DOHH2 (cell line): ENCODE data around the gene CIDEB.

ENCODE experiments used
- H3F3A ChIP-seq: fragments of 200-600 bp; sonication (generic), shearing (Covaris generic); 2 replicates; pipeline ENCODE4 v1.6.0; 2016; ENCODE audit warnings: antibody characterized with exemption, mild to moderate bottlenecking; ENCODE audit not compliant: control insufficient read depth, insufficient read depth
- H3K27ac ChIP-seq: fragments of 200-600 bp; sonication (generic); 2 replicates; pipeline ENCODE4 v1.5.1; 2014; ENCODE audit warnings: low read depth, mild to moderate bottlenecking, low read length, moderate library complexity
- H3K27me3 ChIP-seq: fragments of 200-600 bp; sonication (generic); 2 replicates; pipeline ENCODE4 v1.6.1; 2014; ENCODE audit warnings: mild to moderate bottlenecking, low read length, mixed read lengths; ENCODE audit not compliant: control insufficient read depth
- H3K36me3 ChIP-seq: fragments of 200-600 bp; sonication (generic); 2 replicates; pipeline ENCODE4 v1.6.1; 2014; ENCODE audit warnings: mild to moderate bottlenecking, low read length, moderate library complexity, mixed read lengths; ENCODE audit not compliant: control insufficient read depth
- H3K4me1 ChIP-seq: fragments of 200-600 bp; sonication (generic); 2 replicates; pipeline ENCODE4 v1.6.1; 2014; ENCODE audit warnings: mild to moderate bottlenecking, low read length, mixed read lengths; ENCODE audit not compliant: control insufficient read depth
- H3K4me2 ChIP-seq: fragments of 200-600 bp; sonication (generic); 2 replicates; pipeline ENCODE4 v1.6.0; 2014; ENCODE audit warnings: mild to moderate bottlenecking, low read length, moderate library complexity
- H3K4me3 ChIP-seq: fragments of 200-600 bp; sonication (generic); 2 replicates; pipeline ENCODE4 v1.5.1; 2014; ENCODE audit warnings: mild to moderate bottlenecking, low read length, mixed read lengths
- H3K79me2 ChIP-seq: fragments of 200-600 bp; sonication (generic); 2 replicates; pipeline ENCODE4 v1.6.1; 2014; ENCODE audit warnings: mild to moderate bottlenecking, low read length, mixed read lengths; ENCODE audit not compliant: control insufficient read depth
- H3K9me2 ChIP-seq: fragments of 200-600 bp; sonication (generic); replicated peaks from 2 replicates; pipeline ENCODE4 v1.6.1; 2014; ENCODE audit warnings: mild to moderate bottlenecking, low read length, mixed read lengths; ENCODE audit not compliant: control insufficient read depth
- H3K9me3 ChIP-seq: fragments of 200-600 bp; sonication (generic); 2 replicates; pipeline ENCODE4 v1.6.1; 2014; ENCODE audit warnings: antibody characterized with exemption, low read length, mixed read lengths; ENCODE audit not compliant: control insufficient read depth, insufficient read depth
- H4K20me1 ChIP-seq: fragments of 200-600 bp; sonication (generic); 2 replicates; pipeline ENCODE4 v1.6.0; 2014; ENCODE audit warnings: low read depth, mild to moderate bottlenecking, antibody characterized with exemption, low read length, moderate library complexity; ENCODE audit not compliant: control insufficient read depth, insufficient read depth
- CTCF ChIP-seq: fragments of 200-600 bp; sonication (generic); IDR thresholded peaks from one replicate; pipeline ENCODE4 v1.5.1; 2014; ENCODE audit warnings: antibody characterized with exemption, mild to moderate bottlenecking, low read depth, low read length; ENCODE audit not compliant: poor library complexity, severe bottlenecking
- EZH2phosphoT487 ChIP-seq: fragments of 200-600 bp; sonication (generic); IDR thresholded peaks from 2 replicates; pipeline ENCODE4 v1.6.1; 2017; ENCODE audit warnings: borderline replicate concordance, mild to moderate bottlenecking, antibody characterized with exemption, low read length, moderate library complexity, mixed read lengths

Gene CIDEB

DNA sequence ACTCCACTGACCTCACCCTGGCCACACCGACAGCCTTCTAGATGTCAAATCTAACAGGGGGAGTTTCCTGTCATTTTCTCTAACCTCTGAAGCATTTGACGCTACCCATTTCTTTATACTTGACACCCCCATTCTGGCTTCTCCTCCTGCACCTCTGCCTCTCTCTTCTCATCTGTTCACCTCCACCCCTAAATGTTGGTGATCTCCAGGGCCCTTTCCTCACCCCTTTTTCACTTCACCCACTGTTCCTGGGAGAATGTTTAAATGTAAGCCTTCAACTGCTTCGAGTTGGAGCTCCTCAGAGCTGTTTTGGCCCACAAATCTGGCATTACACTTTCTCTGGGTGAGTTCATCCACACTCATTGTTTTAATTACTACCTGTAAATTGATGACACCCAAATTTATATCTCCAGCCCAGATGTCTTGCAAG lies 35.9 kb downstream of the CIDEB start:
- peak overlapping the region; percentile 85 for H3K4me3 ChIP-seq
- H3K27me3 ChIP-seq, result no peaks in the 10 kb centered on the region
- no peaks in the 10 kb centered on the region for H3K9me3 ChIP-seq
- peaks cover 4% of the 10 kb centered on the region for H3K79me2 ChIP-seq
- H4K20me1 ChIP-seq, result no peaks in the 10 kb centered on the region
- H3K4me1 ChIP-seq, result peaks cover 40% of the 10 kb centered on the region
- no peaks in the 10 kb centered on the region for H3K9me2 ChIP-seq
- H3K4me2 ChIP-seq, result peak overlapping the region; percentile 86
- TF ChIP-seq EZH2phosphoT487 (no peak), CTCF (no peak)
- no peaks in the 10 kb centered on the region for H3K36me3 ChIP-seq
- peaks cover 2% of the 10 kb centered on the region; the same call in 1 of the 2 replicates for H3F3A ChIP-seq
- peak overlapping the region; percentile 34 for H3K27ac ChIP-seq

- Histone ChIP-seq H3K4me3 (peak within 1 kb of the TSS; percentile 85), H3K27me3 (no peaks in the 10 kb centered on the region), H3K79me2 (peaks cover 4% of the 10 kb centered on the region), H3K36me3 (no peaks in the 10 kb centered on the region), H3K27ac (peak within 1 kb of the TSS; percentile 63), H3K9me3 (no peaks in the 10 kb centered on the region), H3K4me2 (peak within 1 kb of the TSS; percentile 86), H4K20me1 (no peaks in the 10 kb centered on the region), H3K9me2 (no peaks in the 10 kb centered on the region), H3K4me1 (peaks cover 40% of the 10 kb centered on the region), H3F3A (peaks cover 2% of the 10 kb centered on the region; the same call in 1 of the 2 replicates)
- TF ChIP-seq EZH2phosphoT487, result no peak
- TF ChIP-seq CTCF, result peak; percentile 82
Observed at GRCh38 chr14:24271134-24271833, 36.5 kb downstream of the CIDEB start, which contains the start of gene RABGGTA. TSS of gene RABGGTA (minus strand) at chr14:24271597. CDS start at chr14:24271115, 482 bp downstream.

GRCh38 chr14:24270537-24271133 lies 37.1 kb downstream of the CIDEB start:
- Histone ChIP-seq H3F3A (peaks cover 2% of the 10 kb centered on the region; the same call in 1 of the 2 replicates), H3K4me1 (peaks cover 39% of the 10 kb centered on the region), H3K27ac (peak overlapping the region; percentile 63), H3K27me3 (no peaks in the 10 kb centered on the region), H3K36me3 (no peaks in the 10 kb centered on the region), H3K9me3 (no peaks in the 10 kb centered on the region), H3K9me2 (no peaks in the 10 kb centered on the region), H3K4me2 (peak overlapping the region; percentile 86), H4K20me1 (no peaks in the 10 kb centered on the region), H3K79me2 (peaks cover 4% of the 10 kb centered on the region), H3K4me3 (peak overlapping the region; percentile 85)
- TF ChIP-seq CTCF, result no peak
- no peak for TF ChIP-seq EZH2phosphoT487
